K562 (cell line): ENCODE data around the gene ABR.

Experiments used
- BDP1 ChIP-seq: IDR thresholded peaks from 3 replicates; pipeline ENCODE4 v1.6.1; 2011; ENCODE audit not compliant: insufficient read length, insufficient read depth
- E4F1 ChIP-seq: fragments of 250-450 bp; sonication (Bioruptor Pico); IDR thresholded peaks from 2 replicates; pipeline ENCODE4 v1.5.0; 2021; ENCODE audit warnings: mild to moderate bottlenecking, borderline replicate concordance
- KLF16 ChIP-seq: IDR thresholded peaks from 2 replicates; pipeline ENCODE4 v1.6.1; 2016; ENCODE audit warnings: antibody characterized with exemption
- POLR2AphosphoS5 ChIP-seq: IDR thresholded peaks from 2 replicates; pipeline ENCODE4 v1.6.1; 2011; ENCODE audit warnings: mild to moderate bottlenecking, low read depth, low read length, moderate library complexity; ENCODE audit not compliant: control insufficient read depth, insufficient read depth
- PRMT5 ChIP-seq: sonication (generic); formaldehyde crosslinking; IDR thresholded peaks from 2 replicates; pipeline ENCODE4 v1.5.0; 2020; ENCODE audit warnings: missing genetic modification reagents
- SIX5 ChIP-seq, 2 experiments: IDR thresholded peaks; 2 replicates each; pipeline ENCODE4 v1.6.1; 2011; ENCODE audit warnings: low read length in 2 of 2, borderline replicate concordance in 1 of 2, low read depth in 1 of 2, mild to moderate bottlenecking in 1 of 2, moderate library complexity in 1 of 2; ENCODE audit not compliant: insufficient read depth in 1 of 2
- TAF1 ChIP-seq: IDR thresholded peaks from 2 replicates; pipeline ENCODE4 v1.6.1; 2011; ENCODE audit warnings: mild to moderate bottlenecking, low read length, moderate library complexity; ENCODE audit not compliant: insufficient read depth, control insufficient read depth, severe bottlenecking; ENCODE audit errors: extremely low read depth
- ZNF512 ChIP-seq: IDR thresholded peaks from 2 replicates; pipeline ENCODE4 v1.6.1; 2016; ENCODE audit warnings: missing genetic modification characterization, missing compliant biosample characterization
- TF ChIP-seq, protein P1 (sequence below): sonication (generic); formaldehyde crosslinking; IDR thresholded peaks from 2 replicates; pipeline ENCODE4 v1.8.1; 2023; ENCODE audit warnings: mild to moderate bottlenecking, missing genetic modification reagents
- TF ChIP-seq, protein P2 (sequence below): fragments of 450-650 bp; IDR thresholded peaks from 2 replicates; pipeline ENCODE4 v1.6.1; 2017; ENCODE audit warnings: mild to moderate bottlenecking, moderate library complexity
- TF ChIP-seq, protein P3 (sequence below): sonication (generic); formaldehyde crosslinking; IDR thresholded peaks from 2 replicates; pipeline ENCODE4 v1.8.0; 2022; ENCODE audit warnings: mild to moderate bottlenecking, missing genetic modification reagents

DNA sequence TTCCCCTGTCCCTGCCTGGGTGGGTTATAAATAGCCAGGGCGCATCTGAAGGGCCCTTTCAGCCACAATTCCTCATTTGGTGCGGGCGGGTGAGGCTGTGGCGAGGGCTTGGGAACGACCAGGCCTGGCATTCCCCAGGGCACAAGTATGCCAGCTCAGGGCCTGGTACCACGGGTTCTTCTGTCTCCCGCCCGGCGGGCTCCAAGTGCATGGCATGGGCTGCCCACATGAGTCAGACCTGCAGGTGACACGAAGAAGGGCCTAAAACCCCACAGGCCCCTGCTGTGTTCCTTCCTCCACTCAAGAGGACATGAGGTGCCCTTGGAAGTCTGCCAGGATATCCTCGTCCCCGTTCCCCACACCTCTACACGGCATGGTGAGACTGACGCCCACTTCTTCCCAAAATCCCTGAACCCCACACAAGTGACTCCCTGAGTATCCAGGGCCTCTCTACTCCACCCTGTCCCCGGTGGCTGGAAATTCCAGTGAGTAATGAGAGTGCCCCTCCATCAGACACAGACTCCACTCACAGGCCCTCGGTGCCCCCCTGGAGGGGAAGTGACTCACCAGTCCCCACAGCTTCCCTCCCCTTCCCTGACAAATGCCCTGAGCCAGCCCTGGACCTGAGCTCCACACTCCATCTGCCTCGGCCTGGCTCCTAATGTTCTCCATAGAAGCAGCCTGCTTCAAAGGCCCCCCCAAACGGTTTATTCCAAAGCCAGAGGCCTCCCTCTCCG is 68.8 kb downstream of the ABR start:
- TF ChIP-seq KLF16 (no peak), TAF1 (no peak), BDP1 (no peak), SIX5 (IDR thresholded peaks at IDR 0.05; ENCODE audit: borderline replicate concordance in 1 of 2, insufficient read depth in 1 of 2, low read depth in 1 of 2, low read length in 2 of 2) (no peak), E4F1 (CRISPR knock-in tag) (no peak), POLR2AphosphoS5 (no peak), ZNF512 (no peak), PRMT5 (CRISPR knock-in tag) (no peak)
- TF ChIP-seq, protein P1, sequence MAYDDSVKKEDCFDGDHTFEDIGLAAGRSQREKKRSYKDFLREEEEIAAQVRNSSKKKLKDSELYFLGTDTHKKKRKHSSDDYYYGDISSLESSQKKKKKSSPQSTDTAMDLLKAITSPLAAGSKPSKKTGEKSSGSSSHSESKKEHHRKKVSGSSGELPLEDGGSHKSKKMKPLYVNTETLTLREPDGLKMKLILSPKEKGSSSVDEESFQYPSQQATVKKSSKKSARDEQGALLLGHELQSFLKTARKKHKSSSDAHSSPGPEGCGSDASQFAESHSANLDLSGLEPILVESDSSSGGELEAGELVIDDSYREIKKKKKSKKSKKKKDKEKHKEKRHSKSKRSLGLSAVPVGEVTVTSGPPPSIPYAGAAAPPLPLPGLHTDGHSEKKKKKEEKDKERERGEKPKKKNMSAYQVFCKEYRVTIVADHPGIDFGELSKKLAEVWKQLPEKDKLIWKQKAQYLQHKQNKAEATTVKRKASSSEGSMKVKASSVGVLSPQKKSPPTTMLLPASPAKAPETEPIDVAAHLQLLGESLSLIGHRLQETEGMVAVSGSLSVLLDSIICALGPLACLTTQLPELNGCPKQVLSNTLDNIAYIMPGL (CRISPR knock-in tag) = no peak
- TF ChIP-seq, protein P2, sequence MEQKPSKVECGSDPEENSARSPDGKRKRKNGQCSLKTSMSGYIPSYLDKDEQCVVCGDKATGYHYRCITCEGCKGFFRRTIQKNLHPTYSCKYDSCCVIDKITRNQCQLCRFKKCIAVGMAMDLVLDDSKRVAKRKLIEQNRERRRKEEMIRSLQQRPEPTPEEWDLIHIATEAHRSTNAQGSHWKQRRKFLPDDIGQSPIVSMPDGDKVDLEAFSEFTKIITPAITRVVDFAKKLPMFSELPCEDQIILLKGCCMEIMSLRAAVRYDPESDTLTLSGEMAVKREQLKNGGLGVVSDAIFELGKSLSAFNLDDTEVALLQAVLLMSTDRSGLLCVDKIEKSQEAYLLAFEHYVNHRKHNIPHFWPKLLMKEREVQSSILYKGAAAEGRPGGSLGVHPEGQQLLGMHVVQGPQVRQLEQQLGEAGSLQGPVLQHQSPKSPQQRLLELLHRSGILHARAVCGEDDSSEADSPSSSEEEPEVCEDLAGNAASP = no peak
- TF ChIP-seq, protein P3, sequence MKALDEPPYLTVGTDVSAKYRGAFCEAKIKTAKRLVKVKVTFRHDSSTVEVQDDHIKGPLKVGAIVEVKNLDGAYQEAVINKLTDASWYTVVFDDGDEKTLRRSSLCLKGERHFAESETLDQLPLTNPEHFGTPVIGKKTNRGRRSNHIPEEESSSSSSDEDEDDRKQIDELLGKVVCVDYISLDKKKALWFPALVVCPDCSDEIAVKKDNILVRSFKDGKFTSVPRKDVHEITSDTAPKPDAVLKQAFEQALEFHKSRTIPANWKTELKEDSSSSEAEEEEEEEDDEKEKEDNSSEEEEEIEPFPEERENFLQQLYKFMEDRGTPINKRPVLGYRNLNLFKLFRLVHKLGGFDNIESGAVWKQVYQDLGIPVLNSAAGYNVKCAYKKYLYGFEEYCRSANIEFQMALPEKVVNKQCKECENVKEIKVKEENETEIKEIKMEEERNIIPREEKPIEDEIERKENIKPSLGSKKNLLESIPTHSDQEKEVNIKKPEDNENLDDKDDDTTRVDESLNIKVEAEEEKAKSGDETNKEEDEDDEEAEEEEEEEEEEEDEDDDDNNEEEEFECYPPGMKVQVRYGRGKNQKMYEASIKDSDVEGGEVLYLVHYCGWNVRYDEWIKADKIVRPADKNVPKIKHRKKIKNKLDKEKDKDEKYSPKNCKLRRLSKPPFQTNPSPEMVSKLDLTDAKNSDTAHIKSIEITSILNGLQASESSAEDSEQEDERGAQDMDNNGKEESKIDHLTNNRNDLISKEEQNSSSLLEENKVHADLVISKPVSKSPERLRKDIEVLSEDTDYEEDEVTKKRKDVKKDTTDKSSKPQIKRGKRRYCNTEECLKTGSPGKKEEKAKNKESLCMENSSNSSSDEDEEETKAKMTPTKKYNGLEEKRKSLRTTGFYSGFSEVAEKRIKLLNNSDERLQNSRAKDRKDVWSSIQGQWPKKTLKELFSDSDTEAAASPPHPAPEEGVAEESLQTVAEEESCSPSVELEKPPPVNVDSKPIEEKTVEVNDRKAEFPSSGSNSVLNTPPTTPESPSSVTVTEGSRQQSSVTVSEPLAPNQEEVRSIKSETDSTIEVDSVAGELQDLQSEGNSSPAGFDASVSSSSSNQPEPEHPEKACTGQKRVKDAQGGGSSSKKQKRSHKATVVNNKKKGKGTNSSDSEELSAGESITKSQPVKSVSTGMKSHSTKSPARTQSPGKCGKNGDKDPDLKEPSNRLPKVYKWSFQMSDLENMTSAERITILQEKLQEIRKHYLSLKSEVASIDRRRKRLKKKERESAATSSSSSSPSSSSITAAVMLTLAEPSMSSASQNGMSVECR = no peak
